ENCODE results near the gene UBIAD1.

UBIAD1 gene

DNA sequence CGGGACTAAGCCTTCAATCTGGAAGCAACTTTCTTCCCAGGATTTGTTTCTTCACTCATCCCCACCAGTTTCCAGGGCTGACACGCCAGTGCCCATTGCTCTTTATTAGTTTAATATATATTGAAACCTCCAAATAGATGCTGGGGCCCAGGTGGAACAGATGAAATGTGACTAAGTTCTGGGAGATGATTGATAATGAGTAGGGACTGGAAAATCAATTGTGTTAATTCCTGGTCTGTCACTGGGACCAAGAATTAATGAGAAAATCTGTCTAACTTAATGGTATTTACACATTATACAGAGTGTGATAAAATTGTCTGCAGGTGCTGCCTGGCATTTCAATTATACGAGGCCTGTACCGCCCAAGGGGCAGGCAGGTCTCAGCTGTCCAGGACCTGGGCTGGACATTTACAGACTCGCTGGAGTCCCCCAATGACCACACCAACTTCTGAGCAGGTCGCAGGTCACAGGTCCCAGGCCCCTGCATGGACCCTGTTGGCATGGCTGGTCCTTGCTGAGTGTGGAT lies 35.8 kb downstream of the UBIAD1 start:
- in situ Hi-C loops (cut with HindIII; ENCODE audit: low sequenced_read_pairs), result no loop called here

DNA sequence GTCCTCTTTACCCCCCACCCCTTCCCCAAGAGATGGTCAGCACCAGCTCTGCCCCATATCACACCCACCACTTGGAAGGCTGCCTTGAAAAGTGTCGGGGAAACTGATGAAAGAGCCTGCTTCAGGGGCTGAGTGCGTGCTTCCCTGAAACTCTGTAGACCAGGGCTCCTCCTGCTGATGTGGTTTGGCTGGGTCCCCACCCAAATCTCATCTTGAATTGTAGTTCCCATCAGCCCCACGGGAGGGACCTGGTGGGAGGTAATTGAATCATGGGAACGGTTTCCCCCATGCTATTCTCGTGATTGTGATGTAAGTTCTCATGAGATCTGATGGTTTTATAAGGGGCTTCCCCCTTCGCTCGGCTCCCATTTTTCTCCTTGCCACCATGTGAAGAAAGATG lies 36.4 kb downstream of the UBIAD1 start:
- in situ Hi-C loops (cut with HindIII; ENCODE audit: low sequenced_read_pairs), result no loop called here

DNA sequence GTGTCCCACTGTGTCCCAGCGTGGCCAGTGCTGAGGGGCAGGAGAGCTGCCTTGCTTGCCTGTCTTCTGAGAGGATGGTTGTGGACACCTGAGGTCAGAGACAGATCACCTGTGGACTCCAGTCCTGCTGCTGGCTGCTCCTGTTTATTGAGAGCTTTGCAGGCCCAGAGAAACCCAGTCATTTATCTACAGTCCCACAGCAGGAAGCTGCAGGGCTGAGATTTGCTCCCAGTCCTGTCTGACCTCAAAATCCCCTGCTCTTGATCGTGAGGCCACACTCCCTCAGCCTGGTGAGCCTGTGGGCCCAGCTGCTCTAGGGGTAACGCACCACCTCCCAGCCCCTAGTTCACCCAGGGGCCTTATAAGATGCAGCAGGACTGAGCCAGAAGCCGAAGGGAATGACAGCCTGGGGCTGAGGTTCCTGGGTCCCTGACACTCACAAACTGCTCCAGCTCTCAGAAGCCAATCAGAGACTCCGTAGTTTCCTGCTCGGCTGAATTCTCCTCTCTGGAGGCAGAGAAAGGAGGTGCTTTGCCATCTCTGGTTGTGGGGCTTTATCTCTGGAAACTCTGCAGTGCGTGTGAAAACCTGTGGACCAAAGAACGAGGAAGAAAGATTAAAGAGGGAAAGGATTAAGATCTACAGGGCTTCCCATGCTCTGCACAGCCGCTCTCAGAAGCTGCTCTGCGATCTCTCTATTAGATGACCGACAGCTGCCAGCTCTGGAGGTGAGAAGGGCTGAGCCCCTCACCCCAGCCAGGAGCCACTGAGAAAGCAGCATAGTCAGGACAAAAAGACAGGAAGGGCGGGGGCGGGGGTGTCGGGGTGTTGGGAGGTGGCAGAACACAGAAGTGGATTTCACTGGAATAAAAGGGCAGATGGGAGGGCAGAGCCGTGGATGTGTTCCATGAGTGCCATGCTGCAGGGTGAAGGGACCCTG lies 39.1 kb downstream of the UBIAD1 start:
- in situ Hi-C loops (cut with HindIII; ENCODE audit: low sequenced_read_pairs), result no loop called here

DNA sequence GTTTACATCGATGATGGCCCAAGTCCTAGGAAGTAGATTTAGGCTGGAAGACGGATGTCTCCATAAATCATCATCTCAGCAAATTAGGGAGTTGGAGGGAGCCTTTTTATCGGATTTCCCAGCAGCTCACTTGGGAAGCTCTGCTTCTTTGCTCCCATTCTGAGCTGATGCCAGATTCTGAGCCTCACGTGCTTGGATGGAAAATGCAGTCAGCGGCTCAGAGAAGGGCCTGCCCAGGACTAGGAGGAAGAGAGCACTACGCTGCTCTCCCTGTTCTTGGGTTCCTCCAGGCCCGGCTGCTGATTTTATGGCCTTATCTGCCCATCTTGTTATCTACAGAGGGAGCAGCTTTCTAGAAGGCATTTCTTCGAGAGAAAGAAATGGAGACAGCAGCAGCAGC lies 42.0 kb downstream of the UBIAD1 start:
- in situ Hi-C loops (cut with HindIII; ENCODE audit: low sequenced_read_pairs), result no loop called here

DNA sequence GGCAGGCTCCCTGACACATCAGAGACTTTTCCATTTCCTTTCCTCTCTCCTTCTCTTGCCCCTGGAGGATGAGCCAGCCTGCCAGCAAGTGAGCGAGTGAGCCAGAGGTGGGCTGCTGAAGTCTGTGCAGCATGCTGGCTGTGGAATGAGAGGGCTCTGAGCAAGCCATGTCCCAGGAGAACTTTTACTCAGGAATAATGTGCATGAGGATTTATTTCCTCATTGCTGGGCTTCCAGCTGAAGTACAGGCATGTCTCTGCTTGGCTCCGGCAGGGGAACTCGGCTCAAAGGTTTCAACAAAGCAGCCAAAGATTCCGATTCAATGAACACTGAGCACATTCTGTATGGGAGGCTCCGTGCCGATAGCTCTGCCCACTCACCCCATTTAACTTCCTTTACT lies 43.7 kb downstream of the UBIAD1 start:
- in situ Hi-C loops (cut with HindIII; ENCODE audit: low sequenced_read_pairs), result no loop called here

DNA sequence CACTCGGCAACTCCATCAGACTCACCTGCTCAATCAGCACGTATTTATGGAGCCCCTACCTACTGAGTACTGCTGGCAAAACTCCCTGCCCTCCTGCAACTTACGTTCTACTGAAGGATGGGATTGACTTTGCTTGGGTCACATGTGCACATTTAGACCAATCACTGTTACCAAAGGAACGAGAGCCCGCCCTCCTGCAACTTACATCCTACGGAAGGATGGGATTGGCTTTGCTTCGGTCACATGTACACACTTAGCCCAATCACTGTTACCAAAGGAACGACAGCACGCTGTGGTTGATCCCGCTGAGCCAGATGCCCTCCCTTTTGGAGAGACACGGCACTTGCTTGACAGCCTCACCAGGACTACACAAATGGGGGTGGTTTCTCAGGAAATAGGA lies 46.0 kb downstream of the UBIAD1 start:
- in situ Hi-C loops (cut with HindIII; ENCODE audit: low sequenced_read_pairs), result no loop called here

DNA sequence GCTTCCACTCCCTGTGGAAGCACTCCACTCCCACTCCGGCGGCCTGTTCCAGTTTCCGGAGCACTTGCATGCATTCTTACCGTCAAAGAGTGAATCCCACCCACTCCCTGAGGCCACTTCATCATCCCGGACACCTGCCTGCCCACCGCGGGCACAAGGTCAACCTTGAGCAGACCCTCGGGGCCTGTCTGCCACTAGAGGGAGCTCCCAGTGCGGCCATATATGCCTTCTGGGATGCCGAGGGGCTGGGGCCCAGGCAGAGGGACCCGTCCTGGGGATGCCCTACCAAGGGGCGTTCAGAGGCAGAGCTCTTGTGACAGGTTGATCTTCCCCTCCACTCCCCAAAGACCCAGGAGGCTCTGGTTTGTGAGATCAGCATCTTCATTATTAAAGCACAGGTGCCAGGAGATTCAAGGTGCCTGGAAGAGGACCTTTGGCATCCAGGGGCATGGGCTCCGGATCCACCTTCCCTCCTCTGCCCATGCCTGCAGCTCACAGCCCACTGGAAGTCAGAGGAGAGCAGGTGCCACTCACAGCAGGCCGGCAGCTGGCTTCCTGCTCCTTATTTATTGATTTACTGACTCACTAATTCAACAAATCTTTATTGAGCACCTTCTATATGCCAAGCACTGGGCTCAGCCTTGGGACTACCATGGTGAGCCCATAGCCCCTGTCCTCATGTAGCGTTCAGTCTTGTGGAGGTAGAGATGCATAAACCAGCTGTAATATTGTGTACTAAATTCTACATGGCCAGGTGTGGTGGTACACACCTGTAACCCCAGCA lies 47.3 kb downstream of the UBIAD1 start:
- in situ Hi-C loops (cut with HindIII; ENCODE audit: low sequenced_read_pairs), result no loop called here

DNA sequence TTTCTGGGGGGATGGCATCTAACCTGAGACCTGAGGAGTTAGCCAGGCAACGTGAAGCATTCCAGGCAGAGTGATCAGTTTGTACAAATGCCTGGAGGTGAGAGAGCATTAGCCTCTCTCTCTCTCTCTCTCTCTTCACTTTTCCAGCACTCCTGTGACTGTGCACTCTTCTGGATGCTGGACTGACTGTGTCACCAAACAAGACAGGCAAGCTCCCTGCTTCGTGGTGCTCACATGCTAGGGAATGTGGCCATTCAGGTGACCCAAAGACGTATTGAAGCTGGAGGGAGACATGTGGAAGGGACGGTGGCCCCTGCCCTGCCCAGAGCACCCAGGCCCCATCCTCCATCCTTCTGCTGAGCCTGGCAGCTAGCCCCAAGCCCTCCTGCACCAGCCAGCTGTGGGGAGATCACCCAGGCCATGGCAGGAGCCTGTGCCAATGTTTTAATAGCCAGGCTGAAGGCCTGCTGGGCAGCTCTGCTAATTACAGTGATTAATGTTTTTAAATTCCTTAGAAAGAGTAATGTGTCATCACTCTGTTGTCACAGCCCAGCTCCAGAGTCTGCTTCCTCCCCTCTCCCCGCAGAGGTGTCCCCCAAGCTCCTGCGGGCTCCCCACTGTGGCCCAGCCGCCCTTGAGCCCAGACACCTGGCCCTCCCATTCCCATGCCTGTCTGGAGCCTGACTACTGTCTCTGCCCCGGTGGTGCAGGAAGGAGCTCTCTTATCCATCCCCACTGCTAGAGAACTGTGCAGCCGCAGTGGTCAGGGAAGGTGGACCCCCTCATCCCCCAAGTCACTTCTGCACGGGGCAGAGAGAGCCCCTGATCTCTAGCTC lies 48.9 kb downstream of the UBIAD1 start:
- in situ Hi-C loops (cut with HindIII; ENCODE audit: low sequenced_read_pairs), result no loop called here

DNA sequence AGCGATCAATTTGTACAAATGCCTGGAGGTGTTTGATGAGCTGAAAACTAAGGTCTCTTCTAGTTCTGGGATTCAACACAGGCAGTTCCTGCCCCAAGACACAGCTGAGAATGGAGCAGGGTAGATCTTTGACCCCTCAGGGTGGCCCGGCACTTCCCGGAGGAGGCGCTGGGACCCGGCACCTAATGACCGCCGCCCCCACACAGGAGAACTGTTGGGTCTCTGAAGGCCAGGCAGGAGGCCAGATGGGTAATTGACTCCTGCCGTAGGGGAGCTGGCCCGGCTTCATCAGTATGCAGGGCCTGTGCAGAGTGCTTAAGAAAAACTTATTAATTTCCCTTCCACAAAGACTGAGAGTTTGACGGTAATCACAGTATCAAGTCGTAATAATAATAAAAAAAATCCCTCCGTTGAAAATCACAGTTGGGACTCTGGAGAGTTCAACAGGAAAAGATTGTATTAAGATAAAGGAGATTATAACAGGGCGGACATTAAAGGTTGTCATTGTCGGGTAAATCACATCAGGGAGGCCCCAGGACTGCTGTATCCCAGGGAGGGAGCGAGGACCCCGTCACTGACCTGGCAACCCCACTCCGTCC lies 51.7 kb downstream of the UBIAD1 start:
- in situ Hi-C loops (cut with HindIII; ENCODE audit: low sequenced_read_pairs), result no loop called here

DNA sequence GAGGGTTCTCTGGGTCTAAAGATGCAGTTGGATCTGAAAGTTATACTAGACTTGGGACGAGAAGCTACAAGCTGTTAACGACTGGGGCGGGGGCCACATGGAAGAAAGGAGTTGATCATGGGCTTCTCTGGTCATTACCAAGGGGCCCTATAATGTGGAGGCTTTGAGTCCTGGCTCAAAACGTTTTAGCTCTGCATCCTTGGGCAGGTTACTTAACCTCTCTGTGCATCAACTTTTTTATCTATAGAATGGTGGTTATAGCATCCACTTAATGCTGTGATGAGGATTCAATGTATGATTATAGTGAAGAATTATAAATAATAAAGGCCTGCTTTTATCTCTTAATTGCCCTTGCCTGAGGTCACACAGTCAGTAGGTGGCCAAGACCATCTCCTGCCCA lies 53.1 kb downstream of the UBIAD1 start:
- in situ Hi-C loops (cut with HindIII; ENCODE audit: low sequenced_read_pairs), result no loop called here

DNA sequence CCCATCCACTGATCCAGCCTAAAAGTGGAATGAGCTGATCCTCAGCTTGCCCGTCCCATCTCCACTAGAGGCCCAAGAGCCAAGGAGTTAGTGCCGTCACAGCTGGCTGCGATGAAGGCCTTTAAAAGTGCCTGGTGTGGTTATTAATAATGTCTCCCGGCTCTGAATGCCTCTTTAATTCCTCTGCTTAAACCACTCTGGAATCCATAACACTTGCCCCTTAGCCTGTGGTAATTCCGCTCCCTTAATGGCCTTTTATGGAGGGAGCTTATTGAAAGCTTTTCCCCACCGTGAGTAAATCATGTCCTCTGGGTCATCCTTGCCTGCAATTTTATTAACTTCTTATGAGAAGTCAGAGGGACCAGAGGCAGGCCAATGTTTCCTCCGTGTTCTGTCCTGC lies 55.4 kb downstream of the UBIAD1 start:
- in situ Hi-C loops (cut with HindIII; ENCODE audit: low sequenced_read_pairs), result no loop called here

DNA sequence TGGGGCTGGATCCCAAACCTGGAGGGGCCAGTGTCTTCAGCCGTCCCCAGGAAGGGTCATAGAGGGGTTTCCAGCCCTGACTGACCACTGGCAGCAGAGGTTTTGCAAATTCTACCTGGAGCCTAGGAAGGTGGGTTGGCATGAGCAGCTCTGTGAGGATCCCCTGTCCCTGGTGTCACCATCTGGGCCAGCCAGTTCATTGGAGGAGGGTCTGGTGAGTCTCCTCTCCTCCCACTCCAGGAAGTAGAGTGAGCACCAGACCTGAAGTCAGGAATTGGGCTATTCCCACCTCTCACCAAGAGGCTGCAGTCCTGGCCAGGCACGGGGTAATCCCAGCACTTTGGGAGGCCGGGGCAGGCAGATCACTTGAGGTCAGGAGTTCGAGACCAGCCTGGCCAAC lies 57.4 kb downstream of the UBIAD1 start:
- in situ Hi-C loops (cut with HindIII; ENCODE audit: low sequenced_read_pairs), result no loop called here

DNA sequence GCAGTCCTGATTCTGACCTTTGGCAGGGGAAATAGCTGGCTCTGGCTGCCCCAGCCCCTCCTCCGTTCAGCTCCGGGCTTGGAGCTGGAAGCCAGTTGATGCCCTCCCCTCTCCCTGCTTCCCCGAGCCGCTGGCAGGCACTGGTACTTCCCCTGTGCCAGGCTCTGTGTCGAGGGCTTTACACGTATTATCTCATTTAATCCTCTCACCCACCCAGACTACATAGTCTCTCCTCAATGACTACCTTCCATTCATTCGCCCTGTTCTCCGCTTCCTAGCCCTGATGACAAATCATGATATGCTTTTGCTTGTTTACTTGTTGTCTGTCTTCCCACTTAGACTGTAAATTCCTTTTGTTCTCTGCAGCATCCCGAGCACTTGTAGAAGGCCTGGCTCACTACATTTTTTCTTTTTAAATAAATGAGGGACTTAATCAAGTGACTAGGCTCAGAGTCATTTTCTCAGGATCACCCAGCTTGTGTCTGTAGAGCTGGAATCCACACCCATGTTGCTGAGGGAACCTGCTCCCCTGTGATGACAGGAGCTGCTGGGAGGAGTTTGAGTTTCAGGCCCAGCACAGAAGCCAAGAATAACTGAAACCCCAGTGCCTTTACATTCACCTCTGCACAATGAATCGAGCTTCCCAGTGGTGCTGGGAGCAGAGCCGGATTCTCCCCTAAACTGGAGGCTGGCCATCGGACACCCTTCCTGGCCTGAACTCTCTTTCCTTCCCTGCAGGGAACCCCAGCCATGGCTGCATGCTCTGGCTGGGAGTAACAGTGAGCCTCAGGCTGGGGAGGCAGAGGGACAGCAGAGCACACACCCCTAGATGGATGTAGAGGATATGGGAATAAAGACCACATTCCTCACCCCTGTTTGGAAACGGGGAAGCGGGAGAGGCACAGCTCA lies 58.3 kb downstream of the UBIAD1 start:
- in situ Hi-C loops (cut with HindIII; ENCODE audit: low sequenced_read_pairs), result no loop called here

DNA sequence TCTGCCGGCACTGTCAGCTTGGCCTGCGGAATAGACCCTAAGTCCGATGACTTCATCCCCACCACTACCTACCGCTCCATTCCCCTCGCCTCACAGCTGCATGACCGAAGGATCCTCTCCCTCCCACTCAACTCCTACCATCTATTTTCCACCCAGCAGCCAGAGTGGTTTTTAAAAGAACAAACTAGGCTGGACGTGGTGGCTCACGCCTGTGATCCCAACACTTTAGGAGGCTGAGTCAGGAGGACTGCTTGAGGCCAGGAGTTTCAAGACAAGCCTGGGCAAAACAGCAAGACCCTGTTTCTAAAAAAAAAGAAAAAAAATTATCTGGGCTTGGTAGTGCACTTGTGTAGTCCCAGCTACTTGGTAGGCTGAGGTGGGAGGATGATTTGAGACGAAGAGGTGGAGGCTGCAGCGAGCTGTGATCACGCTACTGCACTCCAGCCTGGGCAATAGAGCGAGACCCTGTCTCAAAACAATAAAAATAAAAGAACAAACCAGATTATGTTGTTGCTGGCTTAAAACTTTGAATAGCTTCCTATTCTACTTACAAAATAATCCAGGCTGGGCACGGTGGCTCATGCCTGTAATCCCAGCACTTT lies 59.0 kb downstream of the UBIAD1 start:
- in situ Hi-C loops (cut with HindIII; ENCODE audit: low sequenced_read_pairs), result no loop called here

DNA sequence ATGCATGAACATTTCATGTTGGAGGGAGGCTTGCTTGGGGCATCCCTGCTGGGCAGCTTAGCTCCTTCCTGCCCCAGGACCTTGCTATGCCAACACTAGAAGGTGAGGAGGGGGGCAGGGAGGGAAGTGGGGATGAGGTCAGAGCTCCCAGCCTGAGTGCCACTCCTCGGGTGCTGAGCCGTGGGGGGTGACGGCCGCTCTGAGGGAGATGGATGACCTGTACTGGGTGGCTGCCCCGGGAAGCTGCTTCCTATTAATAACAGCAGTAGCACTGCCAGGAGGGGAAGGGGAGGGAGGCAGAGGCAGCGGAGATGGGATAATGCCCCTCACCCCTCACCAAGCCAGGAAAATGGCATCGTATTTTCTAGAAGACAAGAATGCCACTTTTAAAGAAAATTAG lies 60.6 kb downstream of the UBIAD1 start:
- in situ Hi-C loops (cut with HindIII; ENCODE audit: low sequenced_read_pairs), result no loop called here

DNA sequence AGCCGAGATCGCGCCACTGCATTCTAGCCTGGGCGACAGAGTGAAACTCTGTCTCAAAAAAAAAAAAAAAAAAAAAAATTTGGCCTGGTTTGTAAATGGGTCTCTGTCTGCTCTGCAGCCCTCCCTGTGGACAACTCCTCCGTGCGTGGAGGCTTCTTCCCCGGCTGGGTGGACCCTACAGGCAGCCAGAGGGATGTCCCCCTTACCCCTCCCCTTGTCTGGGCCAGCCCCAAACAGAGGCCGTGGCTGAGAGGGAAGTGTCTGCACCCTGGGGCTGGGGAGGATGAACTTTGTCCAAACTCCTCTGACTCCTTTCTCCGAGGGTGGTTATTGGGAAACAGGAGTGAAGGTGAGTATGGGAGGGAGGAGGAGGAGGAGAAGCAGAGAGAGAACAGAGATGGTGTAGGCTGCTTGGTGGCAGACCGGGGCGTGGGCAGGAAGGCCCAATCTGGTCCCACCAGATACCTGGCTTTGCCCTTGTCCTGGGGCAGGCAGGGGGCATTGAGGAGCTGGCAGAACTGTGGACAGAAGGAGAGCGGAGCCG lies 61.3 kb downstream of the UBIAD1 start:
- in situ Hi-C loops (cut with HindIII; ENCODE audit: low sequenced_read_pairs), result no loop called here

DNA sequence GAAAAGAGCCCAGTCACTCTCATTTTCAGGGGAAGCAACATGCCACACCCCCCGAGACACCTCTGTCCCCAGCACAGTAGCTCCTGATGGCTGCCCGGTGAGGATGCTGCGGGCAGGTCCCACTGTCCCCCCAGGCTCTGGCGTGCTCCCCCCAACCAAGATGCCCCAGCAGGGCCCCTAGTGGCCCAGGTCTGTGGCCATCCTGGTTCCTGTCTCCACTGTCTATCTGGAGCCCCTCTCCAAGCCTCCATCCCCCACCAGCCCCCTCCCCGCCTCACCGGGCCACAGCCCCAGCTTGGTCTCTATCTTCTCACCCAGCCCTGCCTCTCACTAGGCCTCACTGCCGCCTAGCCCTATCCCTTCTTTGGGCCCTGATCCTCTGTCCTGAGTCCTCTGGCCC lies 61.8 kb downstream of the UBIAD1 start:
- in situ Hi-C loops (cut with HindIII; ENCODE audit: low sequenced_read_pairs), result no loop called here

DNA sequence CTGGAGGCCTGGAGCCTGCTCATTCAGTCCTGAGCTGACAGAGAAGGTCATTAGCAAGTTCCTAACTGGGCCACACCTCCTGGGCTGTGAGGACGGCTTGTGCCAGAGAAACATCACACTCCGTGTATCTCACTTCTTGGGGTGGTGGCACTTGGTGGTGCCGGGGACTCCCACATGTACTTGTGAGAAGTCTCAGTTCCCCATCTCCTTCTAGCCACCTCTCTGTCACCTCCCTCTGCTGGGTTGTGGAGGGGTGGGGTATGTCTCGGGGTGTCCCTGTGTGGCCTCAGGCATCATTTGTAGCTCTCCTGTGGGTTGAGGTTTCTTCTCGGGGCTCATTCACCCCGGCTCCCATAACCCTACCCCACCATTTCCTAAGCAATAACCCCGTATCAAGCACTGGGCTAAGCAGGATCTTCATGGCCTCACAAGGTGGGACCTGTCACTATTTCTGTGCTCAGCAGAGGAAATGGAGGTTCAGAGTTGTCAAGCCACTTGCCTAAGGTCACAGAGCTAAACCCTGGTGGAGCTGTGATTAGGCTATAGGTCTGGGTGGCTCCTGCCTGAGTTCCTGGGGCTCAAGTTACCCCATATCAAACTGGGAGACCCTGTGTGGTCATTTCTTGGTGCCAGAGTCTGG lies 62.5 kb downstream of the UBIAD1 start:
- in situ Hi-C loops (cut with HindIII; ENCODE audit: low sequenced_read_pairs), result no loop called here

Data from DLD1 (cell line).